GM18907 (cell line): ENCODE measurements around the gene ITGB5.

Experiments used
- ATAC-seq: cut with Tn5 transposase; IDR thresholded peaks from one replicate; pipeline ENCODE4 v1.9.1; 2021; ENCODE audit warnings: mild to moderate bottlenecking, moderate library complexity; ENCODE audit not compliant: unreplicated experiment

ITGB5 gene

DNA sequence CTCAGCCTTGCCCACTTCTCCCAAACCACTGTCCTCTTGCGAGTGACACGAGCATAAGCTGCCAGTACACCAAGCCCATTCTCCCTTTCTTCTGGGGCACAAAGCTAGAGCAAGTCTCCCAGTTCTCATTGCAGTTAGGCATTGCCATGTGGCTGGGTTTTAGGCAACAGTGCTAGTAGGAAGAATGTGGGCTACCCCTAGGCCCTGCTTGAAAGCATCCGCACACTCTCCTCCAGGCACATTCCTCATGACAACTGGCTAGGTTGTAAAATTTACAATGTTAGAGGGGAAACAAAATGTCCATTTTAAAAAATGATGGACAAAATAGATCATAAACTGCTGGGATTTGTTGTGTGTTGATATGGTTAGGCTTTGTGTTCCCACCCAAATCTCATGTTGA lies 19.7 kb downstream of the ITGB5 start:
- no peak for ATAC-seq

DNA sequence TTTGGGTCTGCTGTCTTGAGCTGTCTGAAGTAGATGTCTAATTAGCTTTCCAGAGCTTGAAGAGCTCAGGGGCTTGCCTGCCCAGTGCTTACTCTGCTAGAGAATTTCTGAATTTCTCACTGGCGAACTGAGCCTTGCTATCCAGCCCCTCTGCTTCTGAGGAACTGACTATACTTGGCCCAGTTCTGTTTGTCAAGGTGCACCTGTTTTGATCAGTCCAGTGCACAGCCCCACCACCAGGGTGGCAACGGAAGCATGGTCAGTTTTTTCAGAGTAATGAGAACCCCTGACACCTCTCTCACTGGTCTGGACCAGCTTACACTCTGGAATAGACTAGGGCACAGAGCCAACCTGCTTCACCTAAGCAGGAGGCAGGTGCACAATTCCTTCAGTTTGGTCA lies 25.2 kb downstream of the ITGB5 start:
- no peak for ATAC-seq

DNA sequence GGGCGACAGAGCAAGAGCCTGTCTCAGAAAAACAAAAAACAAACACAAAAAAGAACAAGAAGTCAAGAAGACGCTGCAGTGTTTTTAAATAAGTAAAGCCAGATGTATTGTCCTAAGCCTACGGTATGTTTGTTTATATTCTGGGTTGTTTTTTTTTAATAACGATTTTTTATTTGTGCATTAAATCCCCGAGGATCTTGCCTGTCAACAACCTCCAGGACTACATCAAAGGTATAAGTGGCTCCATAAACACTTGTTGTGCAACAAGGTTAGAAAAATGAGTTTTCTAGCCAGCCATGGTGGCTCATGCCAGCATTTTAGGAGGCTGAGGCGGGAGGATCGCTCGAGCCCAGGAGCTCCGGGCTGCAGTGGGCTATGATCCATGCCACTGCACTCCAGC lies 26.1 kb downstream of the ITGB5 start:
- no peak for ATAC-seq

GRCh38 chr3:124860599-124860998 lies 26.6 kb downstream of the ITGB5 start:
- no peak for ATAC-seq

DNA sequence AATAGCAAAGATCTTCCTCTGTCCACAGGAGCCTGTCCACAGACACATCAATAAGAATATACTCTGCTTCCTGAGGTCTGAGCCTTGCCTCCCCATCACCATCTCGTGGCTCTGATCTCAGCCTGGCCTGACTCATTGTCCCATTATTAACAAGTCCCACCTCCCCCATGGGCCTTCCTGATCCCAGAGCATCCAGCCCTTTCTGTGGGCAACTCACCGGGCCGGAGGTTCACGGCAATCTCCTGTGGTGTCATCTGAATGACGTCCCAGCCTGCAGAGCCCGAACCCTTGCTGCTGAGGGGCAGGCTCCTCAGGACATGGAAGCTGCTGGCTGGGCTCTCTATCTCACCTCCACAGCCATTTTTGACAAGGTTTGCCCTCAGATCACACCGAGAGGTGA lies 28.1 kb downstream of the ITGB5 start:
- ATAC-seq, result no peak

GRCh38 chr3:124858275-124858674 lies 28.9 kb downstream of the ITGB5 start:
- no peak for ATAC-seq

GRCh38 chr3:124856677-124857076 lies 30.5 kb downstream of the ITGB5 start:
- ATAC-seq, result no peak

DNA sequence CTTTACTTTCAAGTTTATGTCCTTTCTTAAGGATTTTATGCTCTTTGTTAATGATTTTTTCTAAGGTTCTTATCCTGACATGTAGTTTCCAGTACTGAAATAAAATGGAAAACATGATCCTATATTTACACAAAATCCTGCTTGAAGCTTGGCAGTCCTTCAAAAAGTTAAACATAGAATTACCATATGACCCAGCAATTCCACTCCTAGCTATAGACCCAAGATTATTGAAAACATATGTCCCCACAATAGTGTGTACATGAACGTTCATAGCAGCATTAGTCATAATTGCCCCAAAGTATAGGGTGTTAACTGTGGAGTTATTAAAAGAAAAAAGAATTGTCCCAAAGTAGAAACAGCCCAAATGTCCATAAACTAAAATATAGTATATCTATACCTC lies 33.2 kb downstream of the ITGB5 start:
- ATAC-seq, result no peak

DNA sequence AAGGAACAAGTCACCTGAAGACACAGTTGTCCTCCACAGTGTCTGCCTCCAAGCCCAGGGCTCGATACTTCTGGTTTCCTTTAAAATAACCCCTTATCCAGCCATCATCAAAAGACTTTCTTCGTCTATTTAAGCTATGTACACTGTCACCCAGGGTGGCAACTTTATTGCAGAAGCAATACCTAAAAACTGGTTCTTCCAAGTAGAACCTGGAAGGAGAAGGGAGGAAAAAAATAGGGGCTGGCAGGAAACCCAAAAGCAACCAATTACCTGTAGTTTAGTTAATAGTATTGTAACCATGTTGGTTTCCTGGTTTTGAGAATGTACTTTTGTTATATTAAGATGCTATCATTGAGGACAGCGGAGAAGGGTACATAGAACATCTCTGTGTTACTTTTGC lies 33.7 kb downstream of the ITGB5 start:
- ATAC-seq, result no peak

DNA sequence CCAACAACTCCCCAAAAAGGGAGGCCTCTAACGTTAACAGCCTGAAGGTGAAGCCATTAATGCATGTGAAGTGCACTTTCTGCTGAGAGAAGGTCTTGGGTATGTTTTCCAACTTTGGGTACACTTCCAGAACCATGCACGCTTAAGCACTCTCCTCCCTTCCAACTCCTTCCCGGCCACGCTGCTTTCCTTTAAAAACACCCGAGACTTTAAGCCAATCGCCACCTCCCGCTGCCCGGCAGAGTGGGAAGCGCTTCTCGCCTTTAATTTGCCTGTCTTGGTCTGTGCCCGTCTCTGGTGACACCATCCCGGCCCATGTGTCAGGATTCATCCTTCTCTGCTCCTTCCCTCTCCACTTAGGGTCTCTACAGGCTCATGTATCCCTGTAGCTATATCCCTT lies 35.3 kb downstream of the ITGB5 start:
- no peak for ATAC-seq

- no peak for ATAC-seq
Observed at GRCh38 chr3:124851136-124851535, 36.0 kb downstream of the ITGB5 start.

DNA sequence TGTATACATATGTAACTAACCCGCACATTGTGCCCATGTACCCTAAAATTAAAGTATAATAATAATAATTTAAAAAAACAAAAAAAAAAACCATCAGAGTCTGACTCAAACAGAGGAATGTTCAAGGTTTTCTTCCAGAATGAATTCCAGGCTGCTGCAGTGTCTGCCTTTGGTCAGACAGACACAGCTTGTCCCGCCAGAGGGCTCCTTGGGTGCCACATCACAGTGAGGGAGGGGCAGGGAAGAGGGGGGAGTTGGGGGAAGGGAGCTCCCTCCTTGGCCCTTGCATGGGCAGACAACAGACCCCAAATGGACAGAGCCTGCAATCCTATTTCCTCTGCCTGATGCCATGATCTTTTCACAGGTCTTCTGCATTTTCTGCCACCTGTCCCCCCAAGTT lies 36.5 kb downstream of the ITGB5 start:
- no peak for ATAC-seq

DNA sequence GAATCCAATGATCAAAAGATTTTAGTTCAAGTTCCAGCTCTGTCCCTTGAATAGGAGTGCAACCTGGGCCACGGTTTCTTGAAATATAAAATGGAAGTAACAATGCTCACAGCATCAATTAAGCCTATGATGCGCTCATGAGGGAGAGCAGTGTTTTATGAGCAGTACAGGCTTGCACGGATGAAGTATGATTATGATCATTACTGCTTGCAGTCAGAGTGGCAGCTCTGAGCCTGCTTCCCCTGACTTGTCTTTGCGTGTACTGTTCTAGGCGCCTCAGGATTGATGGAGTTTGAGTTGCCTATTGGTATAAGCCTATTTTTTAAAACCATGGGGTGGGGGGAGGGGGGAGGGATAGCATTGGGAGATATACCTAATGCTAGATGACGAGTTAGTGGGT lies 37.0 kb downstream of the ITGB5 start:
- no peak for ATAC-seq

- ATAC-seq, result no peak
Observed at GRCh38 chr3:124848300-124848699, 38.9 kb downstream of the ITGB5 start.

DNA sequence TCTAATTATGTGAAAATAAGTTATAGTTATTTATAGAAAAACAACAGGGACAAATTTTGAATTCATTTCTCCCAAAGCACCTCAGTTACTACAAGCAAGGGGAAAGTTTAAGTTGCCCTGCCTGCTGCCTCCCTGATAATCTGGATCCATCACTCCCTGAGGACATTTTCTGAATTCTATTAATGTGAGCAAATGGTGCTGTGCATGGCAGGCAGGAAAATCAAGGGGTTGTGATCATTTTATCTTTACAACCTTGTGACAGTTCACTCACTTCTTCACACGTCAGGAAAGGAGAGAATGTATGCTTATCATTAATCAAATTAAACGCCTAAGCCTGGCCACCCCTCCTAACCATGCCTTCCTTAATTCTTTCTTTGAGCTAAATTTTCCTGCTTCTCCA lies 39.3 kb downstream of the ITGB5 start:
- ATAC-seq, result no peak

- ATAC-seq, result no peak
Observed at GRCh38 chr3:124847051-124847450, 40.1 kb downstream of the ITGB5 start.

GRCh38 chr3:124846189-124846588 lies 41.0 kb downstream of the ITGB5 start:
- ATAC-seq, result no peak

GRCh38 chr3:124845406-124845805 lies 41.8 kb downstream of the ITGB5 start:
- no peak for ATAC-seq

DNA sequence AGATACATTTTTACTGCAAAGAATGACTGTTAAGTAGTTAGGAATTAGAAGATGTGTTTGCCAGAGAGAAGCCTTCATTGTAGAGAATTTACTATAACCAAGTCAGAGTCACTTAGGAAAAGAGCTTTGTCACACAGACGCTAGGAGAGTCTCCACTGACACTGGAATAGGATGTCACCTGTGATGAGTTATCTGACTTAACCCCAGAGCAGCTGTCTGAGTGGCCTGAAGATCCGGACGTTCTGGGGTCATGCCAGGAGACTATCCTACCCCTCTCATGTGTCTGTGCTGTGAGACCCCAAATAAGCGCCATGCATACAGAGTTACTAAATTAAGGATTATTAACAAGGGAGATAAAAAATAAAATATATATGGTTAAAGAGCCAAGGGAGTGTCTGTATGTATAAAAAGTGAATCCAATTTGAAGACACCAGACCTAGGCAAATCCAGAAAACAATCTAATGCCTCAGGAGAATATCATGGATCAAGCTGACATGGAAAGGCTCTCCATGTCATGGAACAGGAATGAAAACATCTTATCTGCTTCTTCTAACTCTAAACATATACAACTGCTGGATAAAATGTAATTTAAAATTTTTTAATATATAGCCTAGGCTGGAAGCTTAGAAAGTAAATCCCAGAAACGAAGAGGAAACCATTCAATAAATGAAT lies 43.5 kb downstream of the ITGB5 start:
- ATAC-seq, result no peak

GRCh38 chr3:124843047-124843446 lies 44.1 kb downstream of the ITGB5 start:
- no peak for ATAC-seq

GRCh38 chr3:124841517-124841916 lies 45.6 kb downstream of the ITGB5 start:
- no peak for ATAC-seq

DNA sequence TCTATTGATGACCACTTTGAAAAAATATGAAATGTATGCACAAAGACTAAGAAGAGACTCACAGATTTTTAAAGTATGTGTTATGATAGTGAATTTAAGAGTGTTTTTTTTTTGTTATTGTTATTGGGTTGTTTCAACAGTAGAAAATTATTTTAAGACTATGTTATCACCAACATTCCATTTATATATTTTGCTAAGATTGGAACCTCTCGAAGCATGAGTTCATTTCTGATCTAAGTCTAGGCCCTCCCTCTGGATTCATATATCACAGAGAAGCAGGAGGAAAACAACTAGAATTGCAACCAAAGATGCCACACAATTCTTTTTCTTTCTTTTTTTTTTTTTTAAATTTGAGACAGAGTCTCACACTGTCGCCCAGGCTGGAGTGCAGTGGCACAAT lies 46.8 kb downstream of the ITGB5 start:
- ATAC-seq, result no peak

DNA sequence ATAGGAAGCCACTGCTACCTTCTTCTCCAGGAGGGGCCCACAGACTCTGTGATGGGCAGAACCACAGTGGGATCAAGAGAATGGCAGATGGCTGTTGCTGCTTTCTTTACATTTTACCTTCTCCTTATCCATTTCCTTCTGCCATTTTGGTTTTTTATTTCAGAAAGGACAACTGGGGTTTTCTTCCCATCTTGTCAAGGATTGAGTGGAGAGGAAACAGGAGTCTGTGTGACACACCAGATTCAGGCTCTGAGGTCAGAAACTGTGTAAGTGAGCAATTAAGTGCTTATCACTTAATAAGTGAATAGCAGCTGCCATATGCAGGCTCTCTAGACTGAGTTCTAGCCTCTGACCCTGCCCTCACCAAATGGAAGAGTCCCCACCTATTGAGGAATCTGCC lies 47.3 kb downstream of the ITGB5 start:
- no peak for ATAC-seq
